Endothelial cell of umbilical vein (primary cell): Measurements from ENCODE around the gene OPCML. TPM values are rescaled to one million over a fixed set of nuclear protein-coding genes. Genes with fewer than 3 reads are reported as not detected.

Source experiments
- BruUV-seq: library from RNA; stranded (reverse); fragments of 400-500 nt; replicated peaks from 2 replicates; lab custom pipeline; 2021; lab: Mats Ljungman, UMichigan
- CTCF ChIA-PET: fragments of 300-600, 350-600 bp; sonication (Branson Sonifier 250); formaldehyde crosslinking; loops from one replicate; lab custom pipeline; 2021; ENCODE audit warnings: antibody characterized with exemption, inconsistent platforms; lab: Charles Lee
- POLR2A ChIA-PET: fragments of 300-600, 350-600 bp; sonication (Branson Sonifier 250); formaldehyde crosslinking; loops from one replicate; lab custom pipeline; 2021; ENCODE audit warnings: antibody characterized with exemption, inconsistent platforms; lab: Charles Lee
- DNase-seq: peaks from one replicate; pipeline ENCODE4 v3.0.0-alpha.2; 2011; ENCODE audit warnings: low read depth, low spot score
- FAIRE-seq: peaks from 2 replicates; lab custom pipeline; 2011; peaks lifted over from hg19 to GRCh38; lab: Jason Lieb, UNC
- H2AFZ ChIP-seq: 2 replicates; pipeline ENCODE4 v1.6.0; 2012; ENCODE audit warnings: low read depth, low read length, control low read depth, inconsistent platforms
- H3K27ac ChIP-seq: 2 replicates; pipeline ENCODE4 v1.5.1; 2011; ENCODE audit warnings: low read depth, mild to moderate bottlenecking, control low read depth, low read length, moderate library complexity; ENCODE audit not compliant: insufficient read depth
- H3K27me3 ChIP-seq, 2 experiments: 2 replicates each; pipeline versions ENCODE4 v1.6.0 to v1.6.1; 2011; ENCODE audit warnings: low read length in 2 of 2, mixed read lengths in 1 of 2; ENCODE audit not compliant: control insufficient read depth in 2 of 2, insufficient read depth in 2 of 2
- H3K36me3 ChIP-seq, 2 experiments: 2 replicates in 1 of 2; 3 replicates in 1 of 2; pipeline ENCODE4 v1.5.1; 2011; ENCODE audit warnings: low read length in 2 of 2, mild to moderate bottlenecking in 1 of 2, moderate library complexity in 1 of 2; ENCODE audit not compliant: control insufficient read depth in 2 of 2, insufficient read depth in 2 of 2; ENCODE audit errors: extremely low read depth in 1 of 2
- H3K4me1 ChIP-seq: 3 replicates; pipeline ENCODE4 v1.5.1; 2011; ENCODE audit warnings: mild to moderate bottlenecking, low read length; ENCODE audit not compliant: control insufficient read depth, insufficient read depth; ENCODE audit errors: extremely low read depth
- H3K4me2 ChIP-seq: 2 replicates; pipeline ENCODE4 v1.6.1; 2011; ENCODE audit warnings: low read length, control low read depth, mixed read lengths; ENCODE audit not compliant: insufficient read depth
- H3K4me3 ChIP-seq, 3 experiments: fragments of 200-600 bp in 1 of 3; sonication (generic), shearing (Covaris generic) in 1 of 3; replicated peaks in 1 of 3; 2 replicates each; pipeline ENCODE4 v1.5.1; 2011 to 2016; ENCODE audit warnings: control low read depth in 3 of 3, low read length in 3 of 3, mild to moderate bottlenecking in 2 of 3, inconsistent platforms in 1 of 3, low read depth in 1 of 3, moderate library complexity in 1 of 3; ENCODE audit not compliant: insufficient read depth in 1 of 3
- H3K79me2 ChIP-seq: 2 replicates; pipeline ENCODE4 v1.6.0; 2012; ENCODE audit warnings: low read length, inconsistent platforms; ENCODE audit not compliant: control insufficient read depth, insufficient read depth
- H3K9ac ChIP-seq: replicated peaks from 2 replicates; pipeline ENCODE3; 2011; ENCODE audit warnings: low read length, control low read depth; ENCODE audit not compliant: insufficient read depth; ENCODE audit errors: extremely low read depth
- H3K9me1 ChIP-seq: replicated peaks from 3 replicates; pipeline ENCODE4 v1.6.0; 2011; ENCODE audit warnings: mild to moderate bottlenecking, low read length; ENCODE audit not compliant: control insufficient read depth, insufficient read depth; ENCODE audit errors: extremely low read depth
- H3K9me3 ChIP-seq: replicated peaks from 2 replicates; pipeline ENCODE4 v1.5.1; 2012; ENCODE audit warnings: low read length, inconsistent platforms; ENCODE audit not compliant: control insufficient read depth, insufficient read depth
- H4K20me1 ChIP-seq: replicated peaks from 2 replicates; pipeline ENCODE3; 2011; ENCODE audit warnings: mild to moderate bottlenecking, low read length; ENCODE audit not compliant: control insufficient read depth, insufficient read depth; ENCODE audit errors: extremely low read depth
- GATA2 ChIP-seq: IDR thresholded peaks from 2 replicates; pipeline ENCODE4 v1.7.0; 2011; ENCODE audit warnings: low read depth, mild to moderate bottlenecking, moderate library complexity, mixed read lengths, low read length; ENCODE audit not compliant: insufficient read length, insufficient read depth
- JUN ChIP-seq: IDR thresholded peaks from 2 replicates; pipeline ENCODE4 v1.6.1; 2011; ENCODE audit warnings: borderline replicate concordance, low read depth; ENCODE audit not compliant: insufficient read length, insufficient read depth
- dilution Hi-C: fragments of 300-500 bp; cut with MboI; formaldehyde crosslinking; loops from one replicate; pipeline ENCODE4 v1.15.0; 2019; ENCODE audit warnings: low sequenced_read_pairs; ENCODE audit not compliant: extremely low pct_ligation_motif_present
- intact Hi-C: fragments of 100-400 bp; cut with micrococcal nuclease; formaldehyde crosslinking; loops from one replicate; pipeline ENCODE4 v1.10.0; 2022
- polyA plus RNA-seq, 4 experiments: library from polyadenylated mRNA; depleted of rRNA in 3 of 4; stranded (reverse) in 3 of 4; unstranded in 1 of 4; fragments of >200 nt; gene quantifications; 2 replicates each; pipeline versions ENCODE4 v1.2.1 to v1.2.3, GENCODE V29; 2011 to 2012; ENCODE audit warnings: missing spikeins in 1 of 4
- total RNA-seq: library from RNA; stranded (reverse); gene quantifications from 2 replicates; pipeline ENCODE4 v1.2.3, GENCODE V29; 2021
- TF ChIP-seq, protein P1 (sequence below): IDR thresholded peaks from 2 replicates; pipeline ENCODE4 v1.6.1; 2011; ENCODE audit not compliant: insufficient read depth, insufficient read length

Gene OPCML
- total and polyA plus RNA-seq, 2 donors (not counting 3 experiments of a cell fraction or from before 2014, with no cell fraction given), result not detected

DNA sequence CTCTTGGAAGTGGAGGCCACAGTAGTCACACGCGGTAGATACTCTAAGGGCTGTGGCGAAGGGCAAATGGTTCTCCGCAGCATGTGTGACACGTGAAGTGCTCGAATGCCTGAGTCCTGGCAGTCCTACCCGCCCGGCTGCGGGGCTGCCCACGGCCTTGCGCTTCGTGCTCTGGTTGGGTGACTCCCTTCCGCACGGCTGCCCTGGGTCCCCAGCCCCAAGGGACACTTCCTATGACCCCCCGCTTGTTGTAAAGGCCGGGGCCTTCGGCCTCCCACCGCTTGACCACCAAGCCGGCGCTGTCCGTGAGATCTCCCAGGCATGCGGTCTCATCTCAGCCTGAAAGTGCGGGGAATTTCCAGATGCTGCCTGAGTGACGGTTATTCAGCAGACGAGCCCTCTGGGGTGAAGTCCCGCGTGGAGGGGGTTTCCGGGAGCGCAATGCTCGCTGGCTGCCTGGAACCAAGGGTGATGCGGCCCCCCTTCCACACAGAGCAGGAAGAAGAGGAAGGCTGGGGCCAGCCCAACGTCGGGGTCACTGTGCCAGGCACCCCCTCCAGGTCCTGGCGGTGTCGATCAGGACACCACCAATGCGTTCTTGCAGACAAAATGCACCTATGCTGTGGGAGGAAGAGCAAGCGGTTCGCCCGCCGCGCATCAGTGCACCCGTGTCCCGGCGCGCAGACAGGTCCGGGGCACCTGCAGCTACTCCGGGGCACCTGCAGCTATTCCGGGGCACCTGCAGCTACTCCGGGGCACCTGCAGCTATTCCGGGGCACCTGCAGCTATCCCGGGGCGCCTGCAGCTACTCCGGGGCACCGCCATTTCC is 171.2 kb downstream of the OPCML start:
- POLR2A ChIA-PET, result no interaction called here
- dilution Hi-C loops (no loop called here), intact Hi-C loops (no loop called here)
- CTCF ChIA-PET, result interaction anchor here (1.1 kb wide), 1 partner anchor 182 kb away, joined by 3 read pairs; no protein-coding TSS in a partner anchor
- Histone ChIP-seq H3K79me2 (no peaks in the 10 kb centered on the region), H2AFZ (no peak overlapping the region), H3K27ac (no peak overlapping the region), H3K4me3 (no peak overlapping the region), H3K27me3 (no peaks in the 10 kb centered on the region), H3K9me1 (no peaks in the 10 kb centered on the region), H3K9ac (no peak overlapping the region), H3K4me1 (no peaks in the 10 kb centered on the region), H3K9me3 (peaks cover 9% of the 10 kb centered on the region), H4K20me1 (no peaks in the 10 kb centered on the region), H3K36me3 (no peaks in the 10 kb centered on the region), H3K4me2 (no peak overlapping the region)
- DNase-seq (no peak), FAIRE-seq (no peak)
- BruUV-seq, result no TSS peak
- no peak for TF ChIP-seq GATA2

GRCh38 chr11:133355095-133355494 is 177.2 kb downstream of the OPCML start:
- no peak overlapping the region for H2AFZ ChIP-seq
- CTCF ChIA-PET, result no interaction called here
- no peak for FAIRE-seq

More at GRCh38 chr11:133355095-133355494, 177.2 kb downstream of the OPCML start:
- Histone ChIP-seq H3K4me1 (no peaks in the 10 kb centered on the region), H3K9me1 (no peaks in the 10 kb centered on the region), H3K4me2 (no peak overlapping the region), H3K9ac (no peak overlapping the region), H3K4me3 (no peak overlapping the region), H3K27me3 (no peaks in the 10 kb centered on the region), H3K27ac (no peak overlapping the region), H3K79me2 (no peaks in the 10 kb centered on the region), H4K20me1 (no peaks in the 10 kb centered on the region), H3K9me3 (peaks cover 4% of the 10 kb centered on the region), H3K36me3 (no peaks in the 10 kb centered on the region)
- no TSS peak for BruUV-seq
- DNase-seq, result no peak
- TF ChIP-seq JUN, result no peak
- TF ChIP-seq, protein P1, sequence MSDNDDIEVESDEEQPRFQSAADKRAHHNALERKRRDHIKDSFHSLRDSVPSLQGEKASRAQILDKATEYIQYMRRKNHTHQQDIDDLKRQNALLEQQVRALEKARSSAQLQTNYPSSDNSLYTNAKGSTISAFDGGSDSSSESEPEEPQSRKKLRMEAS, result no peak
- dilution Hi-C loops (no loop called here), intact Hi-C loops (no loop called here)
- POLR2A ChIA-PET, result no interaction called here
